Spleen (tissue), 7 donors: Measurements from ENCODE around the gene SFXN3.

Experiments
- POLR2A ChIP-seq, 3 donors: fragments of 450-650 bp; IDR thresholded peaks; one replicate each; pipeline ENCODE4 v1.5.1; 2017; ENCODE audit warnings: antibody characterized with exemption in 3 of 3, mild to moderate bottlenecking in 1 of 3
- POLR2AphosphoS5 ChIP-seq, 3 donors: sonication (generic); formaldehyde crosslinking; IDR thresholded peaks; one replicate each; pipeline ENCODE4 v1.5.1; 2017; ENCODE audit warnings: antibody characterized with exemption in 3 of 3
- TF ChIP-seq, protein P1 (sequence below), 11 experiments: fragments of 200-600 bp in 7 of 11; fragments of 450-650 bp in 4 of 11; sonication (generic) in 4 of 11; IDR thresholded peaks in 8 of 11; conservative IDR thresholded peaks in 3 of 11; 1 replicate in 7 of 11; 2 replicates in 4 of 11; pipeline versions ENCODE4 v1.4.0 to v1.8.0; 2016 to 2021; ENCODE audit warnings: antibody characterized with exemption in 11 of 11, inconsistent platforms in 4 of 11, mild to moderate bottlenecking in 1 of 11
- donor health status: DM: no; HTN: no; CAD: no; lungs with moderate emphysema.
- donor health status: DM: no; HTN: no; CAD: no.
- donor health status: DM: no; HTN: no; CAD: no.

DNA sequence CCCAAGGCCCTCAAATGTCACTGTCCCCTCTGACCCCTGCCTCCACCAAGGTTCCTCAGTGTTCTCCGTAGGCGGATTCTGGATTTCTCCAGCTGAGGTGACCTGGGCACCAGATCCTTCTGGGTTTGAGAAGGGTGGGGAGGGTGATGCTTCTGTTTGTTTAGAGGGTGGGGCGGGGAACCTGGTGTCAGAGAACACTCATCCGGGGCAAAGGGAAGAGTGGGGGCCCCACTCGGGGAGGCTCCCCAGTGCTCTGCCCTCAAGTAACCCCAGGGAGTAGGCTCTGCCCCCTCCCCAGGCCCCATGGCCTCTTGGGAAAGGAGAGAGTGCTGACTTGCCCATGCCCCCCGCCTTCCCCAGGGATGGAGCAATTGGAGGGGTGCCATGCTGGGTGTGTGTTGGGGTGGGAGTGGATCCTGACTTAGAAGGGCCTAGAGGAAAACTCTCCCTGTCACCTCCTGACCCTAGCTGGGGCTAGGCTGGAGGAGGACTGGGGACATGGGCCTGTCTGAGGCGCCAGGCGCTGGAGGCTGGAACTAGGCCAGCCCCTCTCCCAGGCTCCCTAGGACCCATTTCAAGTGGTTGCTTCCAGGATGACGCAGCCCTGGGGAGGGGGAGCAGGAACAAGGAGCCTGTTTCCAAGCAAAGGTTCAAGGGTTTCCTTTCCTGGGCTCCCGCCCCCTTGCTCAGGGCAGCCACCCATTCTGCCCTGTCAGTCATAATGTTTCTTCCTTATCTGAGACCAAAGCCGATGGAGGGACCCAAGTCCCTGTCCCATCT, 58.7 kb downstream of the SFXN3 start:
- TF ChIP-seq POLR2A (IDR thresholded peaks at IDR 0.05) (no peak), POLR2AphosphoS5 (IDR thresholded peaks at IDR 0.05) (peak; percentile 60 to 80 (median 77))
- TF ChIP-seq, protein P1, sequence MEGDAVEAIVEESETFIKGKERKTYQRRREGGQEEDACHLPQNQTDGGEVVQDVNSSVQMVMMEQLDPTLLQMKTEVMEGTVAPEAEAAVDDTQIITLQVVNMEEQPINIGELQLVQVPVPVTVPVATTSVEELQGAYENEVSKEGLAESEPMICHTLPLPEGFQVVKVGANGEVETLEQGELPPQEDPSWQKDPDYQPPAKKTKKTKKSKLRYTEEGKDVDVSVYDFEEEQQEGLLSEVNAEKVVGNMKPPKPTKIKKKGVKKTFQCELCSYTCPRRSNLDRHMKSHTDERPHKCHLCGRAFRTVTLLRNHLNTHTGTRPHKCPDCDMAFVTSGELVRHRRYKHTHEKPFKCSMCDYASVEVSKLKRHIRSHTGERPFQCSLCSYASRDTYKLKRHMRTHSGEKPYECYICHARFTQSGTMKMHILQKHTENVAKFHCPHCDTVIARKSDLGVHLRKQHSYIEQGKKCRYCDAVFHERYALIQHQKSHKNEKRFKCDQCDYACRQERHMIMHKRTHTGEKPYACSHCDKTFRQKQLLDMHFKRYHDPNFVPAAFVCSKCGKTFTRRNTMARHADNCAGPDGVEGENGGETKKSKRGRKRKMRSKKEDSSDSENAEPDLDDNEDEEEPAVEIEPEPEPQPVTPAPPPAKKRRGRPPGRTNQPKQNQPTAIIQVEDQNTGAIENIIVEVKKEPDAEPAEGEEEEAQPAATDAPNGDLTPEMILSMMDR (IDR thresholded peaks at IDR 0.05 in 8 of 11, conservative IDR thresholded peaks at IDR 0.05 in 3 of 11) = no peak
